ENCODE data around the gene BCORL1.
A peak's percentile ranks its signal among the peaks of the same experiment; 100 is the strongest.

BCORL1 gene

DNA sequence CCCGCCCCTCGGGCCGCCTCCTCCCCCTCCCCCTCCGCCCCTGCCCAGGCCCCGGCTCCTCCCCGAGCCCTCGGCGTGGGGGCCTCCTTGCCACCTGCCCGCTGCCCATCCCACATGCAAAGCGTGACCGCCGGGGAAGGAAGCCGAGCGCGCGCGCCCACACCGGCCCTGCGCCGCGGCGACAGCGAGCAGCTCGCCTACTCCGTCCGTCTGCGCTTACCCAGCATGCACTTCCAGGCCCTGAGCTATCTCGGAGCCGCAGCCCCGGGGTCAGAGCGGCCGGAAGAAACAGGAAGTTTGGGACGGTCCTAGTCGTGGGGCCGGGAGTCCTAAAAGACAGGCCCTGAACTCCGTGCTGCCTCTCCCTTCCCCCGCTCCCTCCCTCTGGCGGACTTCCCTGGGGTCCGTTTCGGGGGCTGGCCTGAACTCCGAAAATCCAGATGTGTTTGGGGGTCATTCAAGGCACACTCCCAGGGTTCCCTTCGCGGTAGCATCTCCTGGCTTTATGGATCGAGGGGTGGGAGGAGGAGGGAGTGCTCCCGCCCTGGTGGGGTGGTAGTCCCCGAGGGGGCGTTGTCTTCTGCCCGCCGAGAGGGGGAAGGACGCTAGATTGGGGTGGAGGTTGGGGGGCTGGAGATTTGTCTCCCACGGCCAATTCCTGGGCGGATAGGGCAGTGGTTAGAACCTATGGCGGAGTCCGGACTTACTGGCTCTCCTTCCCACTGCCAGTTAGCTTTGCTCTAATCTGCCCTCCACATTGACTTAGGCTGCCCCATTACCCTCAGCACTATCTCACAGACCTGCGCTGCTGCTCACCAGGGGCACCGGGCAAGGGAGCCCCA is 25.0 kb upstream of the BCORL1 start:
- Histone ChIP-seq H3K9me3 (ENCODE audit: insufficient read depth, low read length, severe bottlenecking) (no peaks in the 10 kb centered on the region), H3K36me3 (ENCODE audit: insufficient read depth, low read length) (no peaks in the 10 kb centered on the region), H3K27me3 (ENCODE audit: insufficient read depth, low read length, poor library complexity) (no peaks in the 10 kb centered on the region), H2AFZ (ENCODE audit: low read depth, low read length) (peak overlapping the region; percentile 75), H4K20me1 (ENCODE audit: insufficient read depth, low read length) (no peaks in the 10 kb centered on the region), H3K4me1 (ENCODE audit: insufficient read depth, low read length) (peaks cover 45% of the 10 kb centered on the region), H3K4me2 (ENCODE audit: insufficient read depth, low read length) (peak overlapping the region; percentile 76), H3K79me2 (ENCODE audit: insufficient read depth, low read length) (no peaks in the 10 kb centered on the region), H3K27ac (ENCODE audit: low read length) (peak overlapping the region; percentile 36; the same call in 1 of the 2 replicates), H3K9ac (ENCODE audit: low read depth, low read length) (peak overlapping the region; percentile 57), H3K4me3 (ENCODE audit: low read depth in 1 of 2, low read length in 2 of 2) (peak overlapping the region; percentile 7 to 58; a peak in 3 of 4 replicates)
- DNase-seq: peak; percentile 59
- ATAC-seq (ENCODE audit: insufficient read depth, low read depth): peak; percentile 55
- no peak for TF ChIP-seq EZH2 (IDR thresholded peaks at IDR 0.05; ENCODE audit: borderline replicate concordance, low read depth, low read length, severe bottlenecking)
- TF ChIP-seq, protein P1, sequence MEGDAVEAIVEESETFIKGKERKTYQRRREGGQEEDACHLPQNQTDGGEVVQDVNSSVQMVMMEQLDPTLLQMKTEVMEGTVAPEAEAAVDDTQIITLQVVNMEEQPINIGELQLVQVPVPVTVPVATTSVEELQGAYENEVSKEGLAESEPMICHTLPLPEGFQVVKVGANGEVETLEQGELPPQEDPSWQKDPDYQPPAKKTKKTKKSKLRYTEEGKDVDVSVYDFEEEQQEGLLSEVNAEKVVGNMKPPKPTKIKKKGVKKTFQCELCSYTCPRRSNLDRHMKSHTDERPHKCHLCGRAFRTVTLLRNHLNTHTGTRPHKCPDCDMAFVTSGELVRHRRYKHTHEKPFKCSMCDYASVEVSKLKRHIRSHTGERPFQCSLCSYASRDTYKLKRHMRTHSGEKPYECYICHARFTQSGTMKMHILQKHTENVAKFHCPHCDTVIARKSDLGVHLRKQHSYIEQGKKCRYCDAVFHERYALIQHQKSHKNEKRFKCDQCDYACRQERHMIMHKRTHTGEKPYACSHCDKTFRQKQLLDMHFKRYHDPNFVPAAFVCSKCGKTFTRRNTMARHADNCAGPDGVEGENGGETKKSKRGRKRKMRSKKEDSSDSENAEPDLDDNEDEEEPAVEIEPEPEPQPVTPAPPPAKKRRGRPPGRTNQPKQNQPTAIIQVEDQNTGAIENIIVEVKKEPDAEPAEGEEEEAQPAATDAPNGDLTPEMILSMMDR (IDR thresholded peaks at IDR 0.05; ENCODE audit: borderline replicate concordance, extremely low read depth, low read length, poor library complexity, severe bottlenecking): no peak

DNA sequence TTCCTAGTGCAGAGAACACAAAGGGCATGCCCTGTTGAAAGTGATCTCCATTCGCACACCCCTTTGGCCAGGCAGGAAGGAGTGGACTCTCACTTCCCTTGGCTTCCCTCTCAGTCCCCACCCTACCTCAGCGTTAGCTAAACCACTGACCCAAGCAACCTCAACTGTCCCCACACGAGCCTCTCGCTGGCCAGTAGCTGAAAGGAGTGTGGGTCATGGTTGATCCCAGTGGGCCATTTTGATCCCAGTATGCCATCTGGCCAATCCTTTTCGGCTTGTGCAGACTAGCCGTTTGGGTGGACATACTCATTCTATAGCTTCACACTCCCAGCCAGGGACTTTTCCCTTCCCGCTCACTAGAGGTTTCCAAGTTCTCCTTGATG is 24.4 kb upstream of the BCORL1 start:
- no peaks in the 10 kb centered on the region for H3K27me3 ChIP-seq (ENCODE audit: insufficient read depth, low read length, poor library complexity)
- H3K79me2 ChIP-seq (ENCODE audit: insufficient read depth, low read length): no peaks in the 10 kb centered on the region
- no peak overlapping the region for H3K4me2 ChIP-seq (ENCODE audit: insufficient read depth, low read length)
- H3K9ac ChIP-seq (ENCODE audit: low read depth, low read length): peak overlapping the region; percentile 57; the same call in 1 of the 2 replicates
- H2AFZ ChIP-seq (ENCODE audit: low read depth, low read length): no peak overlapping the region
- no peaks in the 10 kb centered on the region for H3K9me3 ChIP-seq (ENCODE audit: insufficient read depth, low read length, severe bottlenecking)
- no peak for TF ChIP-seq EZH2 (IDR thresholded peaks at IDR 0.05; ENCODE audit: borderline replicate concordance, low read depth, low read length, severe bottlenecking)
- TF ChIP-seq, protein P1 (IDR thresholded peaks at IDR 0.05; ENCODE audit: borderline replicate concordance, extremely low read depth, low read length, poor library complexity, severe bottlenecking): no peak
- no peak overlapping the region for H3K27ac ChIP-seq (ENCODE audit: low read length)
- DNase-seq (no peak), ATAC-seq (ENCODE audit: insufficient read depth, low read depth) (no peak)
- peaks cover 43% of the 10 kb centered on the region for H3K4me1 ChIP-seq (ENCODE audit: insufficient read depth, low read length)
- no peak overlapping the region; a peak in 1 of 4 replicates for H3K4me3 ChIP-seq (ENCODE audit: low read depth in 1 of 2, low read length in 2 of 2)
- no peaks in the 10 kb centered on the region for H3K36me3 ChIP-seq (ENCODE audit: insufficient read depth, low read length)
- H4K20me1 ChIP-seq (ENCODE audit: insufficient read depth, low read length): no peaks in the 10 kb centered on the region

DNA sequence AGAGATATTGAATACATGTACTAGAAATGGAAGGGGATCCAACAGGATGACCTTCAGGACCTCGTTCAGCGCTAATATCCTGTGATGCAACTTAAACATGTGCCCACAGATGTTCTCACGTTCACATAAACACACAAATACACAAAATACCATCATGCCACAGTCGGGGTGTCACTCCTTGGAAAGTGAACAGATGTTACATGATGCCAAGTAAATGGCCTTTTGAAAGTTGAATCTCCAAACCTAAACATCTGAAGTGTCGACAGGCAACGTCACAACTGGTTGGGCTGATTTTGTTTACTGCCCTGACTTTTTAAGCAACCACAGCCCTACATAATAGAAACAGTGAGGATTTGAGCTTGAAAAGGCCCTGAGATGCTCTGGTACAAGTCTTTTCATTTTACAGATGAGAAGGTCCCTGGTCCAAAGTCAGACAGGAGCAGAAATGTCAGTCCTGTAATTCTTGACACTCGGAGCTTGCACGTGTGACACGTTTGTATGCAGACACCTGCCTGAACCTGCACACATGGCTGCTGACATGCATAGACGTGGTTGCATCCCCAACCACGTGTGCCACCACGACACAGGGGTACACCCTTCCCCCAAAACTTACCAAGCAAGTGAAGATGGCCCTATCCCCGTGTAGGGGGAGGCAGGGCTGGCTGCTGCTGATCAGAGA is 23.5 kb upstream of the BCORL1 start:
- Histone ChIP-seq H3K36me3 (ENCODE audit: insufficient read depth, low read length) (no peaks in the 10 kb centered on the region), H3K9me3 (ENCODE audit: insufficient read depth, low read length, severe bottlenecking) (no peaks in the 10 kb centered on the region), H3K79me2 (ENCODE audit: insufficient read depth, low read length) (no peaks in the 10 kb centered on the region), H3K9ac (ENCODE audit: low read depth, low read length) (no peak overlapping the region), H3K4me2 (ENCODE audit: insufficient read depth, low read length) (no peak overlapping the region), H3K27ac (ENCODE audit: low read length) (no peak overlapping the region), H3K4me3 (ENCODE audit: low read depth in 1 of 2, low read length in 2 of 2) (no peak overlapping the region), H2AFZ (ENCODE audit: low read depth, low read length) (no peak overlapping the region), H4K20me1 (ENCODE audit: insufficient read depth, low read length) (no peaks in the 10 kb centered on the region), H3K27me3 (ENCODE audit: insufficient read depth, low read length, poor library complexity) (no peaks in the 10 kb centered on the region), H3K4me1 (ENCODE audit: insufficient read depth, low read length) (peaks cover 38% of the 10 kb centered on the region)
- ATAC-seq (ENCODE audit: insufficient read depth, low read depth) (no peak), DNase-seq (no peak)
- TF ChIP-seq, protein P1 (IDR thresholded peaks at IDR 0.05; ENCODE audit: borderline replicate concordance, extremely low read depth, low read length, poor library complexity, severe bottlenecking): no peak
- no peak for TF ChIP-seq EZH2 (IDR thresholded peaks at IDR 0.05; ENCODE audit: borderline replicate concordance, low read depth, low read length, severe bottlenecking)
